ENCODE measurements around the gene TNIP3. TPM values are rescaled to one million over a fixed set of nuclear protein-coding genes. Genes with fewer than 3 reads are reported as not detected.

The TNIP3 gene
- total RNA-seq, 2 donors from 2014 or later = 0.11 TPM; not detected in 1

- Histone ChIP-seq H3K36me3 (ENCODE audit: control insufficient read depth, insufficient read depth, low read length) (no peaks in the 10 kb centered on the region), H3K27ac (ENCODE audit: low read depth, low read length) (no peak overlapping the region), H3K9ac (ENCODE audit: extremely low read depth, low read length, poor library complexity, severe bottlenecking) (no peak overlapping the region), H3K9me3 (ENCODE audit: control insufficient read depth, low read length) (peaks cover 15% of the 10 kb centered on the region), H3K27me3 (ENCODE audit: control insufficient read depth, insufficient read depth, low read length, poor library complexity, severe bottlenecking) (no peaks in the 10 kb centered on the region), H3K4me1 (ENCODE audit: control insufficient read depth, insufficient read depth, low read length) (peaks cover 6% of the 10 kb centered on the region), H3K4me3 (ENCODE audit: low read length) (no peak overlapping the region)
- Mint-ChIP-seq H3K9me3 (peaks cover 9% of the 10 kb centered on the region), H3K27me3 (ENCODE audit: insufficient read depth) (peaks cover 2% of the 10 kb centered on the region), H3K4me3 (no peak overlapping the region), H3K4me1 (peaks cover 9% of the 10 kb centered on the region), H3K27ac (no peak overlapping the region), H3K36me3 (ENCODE audit: low read depth) (no peaks in the 10 kb centered on the region)
- no peak for DNase-seq
- WGBS, 2 experiments (ENCODE audit: insufficient coverage in 1 of 2, insufficient read length in 1 of 2) = 94 to 96% methylated on average over 3 of the region's 3 CpGs
- no peak for TF ChIP-seq CTCF (conservative IDR thresholded peaks at IDR 0.05)
Observed at GRCh38 chr4:121182296-121182695, 18.2 kb upstream of the TNIP3 start.

- no peak overlapping the region for H3K27ac ChIP-seq (ENCODE audit: low read depth, low read length)
Observed at GRCh38 chr4:121181493-121181892, 17.4 kb upstream of the TNIP3 start.

DNA sequence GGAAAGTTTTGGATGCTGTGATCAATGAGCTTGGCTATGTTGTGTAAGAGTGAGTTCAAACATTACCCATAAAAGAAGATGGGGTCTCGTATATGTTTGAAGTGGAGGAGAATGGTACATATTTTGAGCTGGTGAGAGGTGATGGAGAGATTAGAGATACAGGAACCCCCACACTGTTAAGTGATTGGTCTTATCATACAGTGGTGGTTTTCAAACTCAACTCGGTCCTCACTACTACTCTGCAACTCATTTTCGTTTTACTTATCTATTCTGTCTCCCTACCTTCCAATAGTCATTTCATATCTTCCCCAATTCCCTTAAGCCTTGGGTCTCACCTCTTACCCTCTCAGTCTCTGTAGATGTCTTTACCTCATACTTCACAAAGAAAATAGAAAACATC, 16.4 kb upstream of the TNIP3 start:
- WGBS, 2 experiments (ENCODE audit: insufficient coverage in 1 of 2, insufficient read length in 1 of 2) = 85 to 86% methylated on average over 2 to 3 of the region's 3 CpGs
- Mint-ChIP-seq H3K27me3 (ENCODE audit: insufficient read depth) (peaks cover 2% of the 10 kb centered on the region), H3K9me3 (peaks cover 9% of the 10 kb centered on the region), H3K4me1 (peaks cover 12% of the 10 kb centered on the region), H3K36me3 (ENCODE audit: low read depth) (no peaks in the 10 kb centered on the region), H3K27ac (no peak overlapping the region), H3K4me3 (no peak overlapping the region)
- no peak overlapping the region for H3K4me3 ChIP-seq (ENCODE audit: low read length)
- peaks cover 15% of the 10 kb centered on the region for H3K9me3 ChIP-seq (ENCODE audit: control insufficient read depth, low read length)
- peaks cover 6% of the 10 kb centered on the region for H3K4me1 ChIP-seq (ENCODE audit: control insufficient read depth, insufficient read depth, low read length)
- H3K27me3 ChIP-seq (ENCODE audit: control insufficient read depth, insufficient read depth, low read length, poor library complexity, severe bottlenecking) = no peaks in the 10 kb centered on the region
- H3K36me3 ChIP-seq (ENCODE audit: control insufficient read depth, insufficient read depth, low read length) = no peaks in the 10 kb centered on the region
- DNase-seq = no peak
- no peak overlapping the region for H3K27ac ChIP-seq (ENCODE audit: low read depth, low read length)
- no peak overlapping the region for H3K9ac ChIP-seq (ENCODE audit: extremely low read depth, low read length, poor library complexity, severe bottlenecking)
- TF ChIP-seq CTCF (conservative IDR thresholded peaks at IDR 0.05) = no peak

More at GRCh38 chr4:121181493-121181892, 17.4 kb upstream of the TNIP3 start:
- TF ChIP-seq CTCF (conservative IDR thresholded peaks at IDR 0.05) = no peak
- H3K27me3 Mint-ChIP-seq (ENCODE audit: insufficient read depth) = peaks cover 2% of the 10 kb centered on the region
- WGBS, 2 experiments (ENCODE audit: insufficient coverage in 1 of 2, insufficient read length in 1 of 2) = 93 to 100% methylated on average over 1 of the region's 1 CpG
- no peaks in the 10 kb centered on the region for H3K36me3 Mint-ChIP-seq (ENCODE audit: low read depth)
- no peak overlapping the region for H3K9ac ChIP-seq (ENCODE audit: extremely low read depth, low read length, poor library complexity, severe bottlenecking)
- peaks cover 15% of the 10 kb centered on the region for H3K9me3 ChIP-seq (ENCODE audit: control insufficient read depth, low read length)
- no peak for DNase-seq
- H3K4me3 ChIP-seq (ENCODE audit: low read length) = no peak overlapping the region
- H3K27me3 ChIP-seq (ENCODE audit: control insufficient read depth, insufficient read depth, low read length, poor library complexity, severe bottlenecking) = no peaks in the 10 kb centered on the region
- no peak overlapping the region for H3K27ac Mint-ChIP-seq
- no peak overlapping the region for H3K4me3 Mint-ChIP-seq
- peaks cover 9% of the 10 kb centered on the region for H3K4me1 Mint-ChIP-seq
- no peaks in the 10 kb centered on the region for H3K36me3 ChIP-seq (ENCODE audit: control insufficient read depth, insufficient read depth, low read length)
- H3K9me3 Mint-ChIP-seq = peaks cover 9% of the 10 kb centered on the region
- H3K4me1 ChIP-seq (ENCODE audit: control insufficient read depth, insufficient read depth, low read length) = peaks cover 6% of the 10 kb centered on the region

Data from endodermal cell (in vitro differentiated cells).